SK-N-SH (cell line): ENCODE results near the gene ANTKMT. TPM values are rescaled to one million over a fixed set of nuclear protein-coding genes. Genes with fewer than 3 reads are reported as not detected.

Source experiments
- CTCF ChIA-PET: fragments of 300-600, 350-600 bp; formaldehyde crosslinking; extraction: SDS; loops from one replicate; lab custom pipeline; 2021; lab: Yijun Ruan, JAX
- POLR2A ChIA-PET: fragments of 350-600 bp; sonication (Branson Sonifier 250); formaldehyde crosslinking; extraction: SDS; loops from one replicate; lab custom pipeline; 2020; ENCODE audit warnings: antibody characterized with exemption, inconsistent platforms; lab: Yijun Ruan, JAX
- DNase-seq: peaks from one replicate; pipeline ENCODE4 v3.0.0; 2012
- H2AFZ ChIP-seq: fragments of 200-600 bp; sonication (generic); 2 replicates; pipeline ENCODE4 v1.8.1; 2016; ENCODE audit warnings: antibody characterized with exemption, mild to moderate bottlenecking, low read depth
- H3F3A ChIP-seq: fragments of 200-600 bp; sonication (generic); replicated peaks from 2 replicates; pipeline ENCODE3; 2016; ENCODE audit warnings: antibody characterized with exemption, mild to moderate bottlenecking; ENCODE audit not compliant: insufficient read depth
- H3K27ac ChIP-seq, 2 experiments: fragments of 200-500 bp in 1 of 2; fragments of 200-600 bp in 1 of 2; sonication (Bioruptor generic) in 1 of 2; sonication (generic), shearing (Covaris generic) in 1 of 2; 2 replicates each; pipeline versions ENCODE4 v1.5.1 to v1.6.1; 2014 to 2016; ENCODE audit warnings: low read depth in 2 of 2, inconsistent platforms in 1 of 2, low read length in 1 of 2, mild to moderate bottlenecking in 1 of 2, mixed read lengths in 1 of 2
- H3K27me3 ChIP-seq: fragments of 200-600 bp; sonication (generic), shearing (Covaris generic); 2 replicates; pipeline ENCODE4 v1.6.1; 2016; ENCODE audit warnings: mixed run types; ENCODE audit not compliant: insufficient read depth
- H3K36me3 ChIP-seq, 2 experiments: fragments of 200-500 bp in 1 of 2; fragments of 200-600 bp in 1 of 2; sonication (Bioruptor generic) in 1 of 2; sonication (generic) in 1 of 2; replicated peaks in 1 of 2; 2 replicates each; pipeline versions ENCODE3 to v1.5.1; 2014 to 2016; ENCODE audit warnings: low read length in 1 of 2, mild to moderate bottlenecking in 1 of 2; ENCODE audit not compliant: insufficient read depth in 2 of 2, control insufficient read depth in 1 of 2
- H3K4me1 ChIP-seq, 2 experiments: fragments of 200-500 bp in 1 of 2; fragments of 200-600 bp in 1 of 2; sonication (Bioruptor generic) in 1 of 2; sonication (generic), shearing (Covaris generic) in 1 of 2; 2 replicates each; pipeline versions ENCODE4 v1.5.1 to v1.6.1; 2014 to 2016; ENCODE audit warnings: low read depth in 1 of 2, low read length in 1 of 2, mixed run types in 1 of 2; ENCODE audit not compliant: insufficient read depth in 2 of 2, control insufficient read depth in 1 of 2
- H3K4me2 ChIP-seq: fragments of 200-600 bp; sonication (generic), shearing (Covaris generic); 2 replicates; pipeline ENCODE4 v1.6.1; 2017; ENCODE audit warnings: mixed run types
- H3K4me3 ChIP-seq, 2 experiments: fragments of 200-500 bp in 1 of 2; fragments of 200-600 bp in 1 of 2; sonication (Bioruptor generic) in 1 of 2; sonication (generic), shearing (Covaris generic) in 1 of 2; 2 replicates each; pipeline versions ENCODE4 v1.5.1 to v1.8.1; 2014 to 2016; ENCODE audit warnings: low read depth in 2 of 2, inconsistent platforms in 1 of 2, low read length in 1 of 2, mild to moderate bottlenecking in 1 of 2, mixed read lengths in 1 of 2, moderate library complexity in 1 of 2
- H3K79me2 ChIP-seq: fragments of 200-600 bp; sonication (generic); 2 replicates; pipeline ENCODE4 v1.8.1; 2017; ENCODE audit warnings: mild to moderate bottlenecking; ENCODE audit not compliant: insufficient read depth
- H3K9ac ChIP-seq: fragments of 200-600 bp; sonication (generic); 2 replicates; pipeline ENCODE4 v1.6.1; 2017; ENCODE audit warnings: mixed run types
- H3K9me2 ChIP-seq: fragments of 200-600 bp; sonication (generic); 2 replicates; pipeline ENCODE4 v1.6.1; 2017; ENCODE audit warnings: mixed run types
- H3K9me3 ChIP-seq: fragments of 200-600 bp; sonication (generic); 2 replicates; pipeline ENCODE4 v1.6.1; 2017; ENCODE audit warnings: mixed run types, mild to moderate bottlenecking, moderate library complexity
- H4K20me1 ChIP-seq: fragments of 200-600 bp; sonication (generic); 2 replicates; pipeline ENCODE4 v1.6.1; 2017; ENCODE audit warnings: mild to moderate bottlenecking, mixed run types; ENCODE audit not compliant: insufficient read depth
- CHD2 ChIP-seq: fragments of 150-350 bp; IDR thresholded peaks from 2 replicates; pipeline ENCODE4 v1.6.1; 2018; ENCODE audit warnings: low read length; ENCODE audit not compliant: partially characterized antibody
- ELF1 ChIP-seq: IDR thresholded peaks from 2 replicates; pipeline ENCODE4 v1.4.0; 2012
- EP300 ChIP-seq, 2 experiments: IDR thresholded peaks; 2 replicates each; pipeline versions ENCODE4 v1.4.0 to v1.6.1; 2012; ENCODE audit warnings: borderline replicate concordance in 1 of 2, low read depth in 1 of 2, low read length in 1 of 2
- FOSL2 ChIP-seq: IDR thresholded peaks from 2 replicates; pipeline ENCODE4 v1.4.0; 2012; ENCODE audit warnings: low read depth, mild to moderate bottlenecking, moderate library complexity, borderline replicate concordance
- FOXJ3 ChIP-seq: sonication (generic); formaldehyde crosslinking; IDR thresholded peaks from 2 replicates; pipeline ENCODE4 v1.5.1; 2020; ENCODE audit warnings: mild to moderate bottlenecking, missing genetic modification reagents
- FOXM1 ChIP-seq: IDR thresholded peaks from 2 replicates; pipeline ENCODE4 v1.4.0; 2012; ENCODE audit warnings: low read depth, mild to moderate bottlenecking
- GABPA ChIP-seq: IDR thresholded peaks from 2 replicates; pipeline ENCODE4 v1.4.0; 2012; ENCODE audit warnings: low read depth, mild to moderate bottlenecking
- GATA2 ChIP-seq: sonication (generic); formaldehyde crosslinking; IDR thresholded peaks from 2 replicates; pipeline ENCODE4 v1.5.0; 2020; ENCODE audit warnings: mild to moderate bottlenecking, missing genetic modification reagents
- MEF2A ChIP-seq: IDR thresholded peaks from 2 replicates; pipeline ENCODE4 v1.4.0; 2012; ENCODE audit warnings: low read depth, borderline replicate concordance
- MXI1 ChIP-seq: IDR thresholded peaks from 2 replicates; pipeline ENCODE4 v1.6.1; 2012; ENCODE audit warnings: mild to moderate bottlenecking, low read depth, low read length, improper control_type of control experiment
- NFIC ChIP-seq: IDR thresholded peaks from 2 replicates; pipeline ENCODE4 v1.4.0; 2012; ENCODE audit warnings: borderline replicate concordance
- NRF1 ChIP-seq: IDR thresholded peaks from 2 replicates; pipeline ENCODE4 v1.6.1; 2012; ENCODE audit warnings: low read depth, mild to moderate bottlenecking, low read length
- POLR2AphosphoS5 ChIP-seq: IDR thresholded peaks from 2 replicates; pipeline ENCODE4 v1.6.1; 2012; ENCODE audit warnings: low read depth, low read length
- RCOR1 ChIP-seq: fragments of 150-350 bp; IDR thresholded peaks from 2 replicates; pipeline ENCODE4 v1.6.1; 2017; ENCODE audit warnings: antibody characterized with exemption, low read length
- RFX5 ChIP-seq: IDR thresholded peaks from 2 replicates; pipeline ENCODE4 v1.6.1; 2012; ENCODE audit warnings: mild to moderate bottlenecking, improper control_type of control experiment, low read length
- RXRA ChIP-seq: IDR thresholded peaks from 2 replicates; pipeline ENCODE4 v1.4.0; 2012; ENCODE audit warnings: low read depth, mild to moderate bottlenecking, borderline replicate concordance
- SIN3A ChIP-seq: IDR thresholded peaks from 2 replicates; pipeline ENCODE4 v1.6.1; 2012; ENCODE audit warnings: low read depth, mild to moderate bottlenecking, low read length, moderate library complexity, borderline replicate concordance
- SMC3 ChIP-seq: IDR thresholded peaks from 2 replicates; pipeline ENCODE4 v1.6.1; 2012; ENCODE audit warnings: low read depth, low read length, improper control_type of control experiment
- TCF12 ChIP-seq: IDR thresholded peaks from 2 replicates; pipeline ENCODE4 v1.4.0; 2012
- TEAD4 ChIP-seq: IDR thresholded peaks from 2 replicates; pipeline ENCODE4 v1.4.0; 2012; ENCODE audit warnings: mild to moderate bottlenecking, borderline replicate concordance; ENCODE audit not compliant: insufficient read depth
- USF2 ChIP-seq: fragments of 150-350 bp; IDR thresholded peaks from 2 replicates; pipeline ENCODE4 v1.6.1; 2017; ENCODE audit warnings: antibody characterized with exemption, low read length, low read depth, borderline replicate concordance
- YY1 ChIP-seq: IDR thresholded peaks from 2 replicates; pipeline ENCODE4 v1.4.0; 2012; ENCODE audit warnings: low read depth, mild to moderate bottlenecking
- WGBS: methylation state at CpG from one replicate; pipeline ENCODE4 v1.1.6; 2017; ENCODE audit warnings: low lambda C conversion rate; 5-methylcytosine and 5-hydroxymethylcytosine counted together
- polyA plus RNA-seq, 3 experiments: library from polyadenylated mRNA; depleted of rRNA; stranded (reverse); fragments of >200 nt; gene quantifications; 2 replicates each; pipeline ENCODE4 v1.2.3, GENCODE V29; 2012
- TF ChIP-seq, protein P1 (sequence below): IDR thresholded peaks from 2 replicates; pipeline ENCODE4 v1.4.0; 2012; ENCODE audit warnings: low read depth
- TF ChIP-seq, protein P2 (sequence below): fragments of 150-350 bp; IDR thresholded peaks from 2 replicates; pipeline ENCODE4 v1.6.1; 2016; ENCODE audit warnings: mild to moderate bottlenecking, low read depth, low read length
- TF ChIP-seq, protein P3 (sequence below): IDR thresholded peaks from 2 replicates; pipeline ENCODE4 v1.4.0; 2012; ENCODE audit warnings: low read depth, borderline replicate concordance

The ANTKMT gene
- polyA plus RNA-seq, 1 of the 3 experiments (the other 2 are of a cell fraction) = 57.4 TPM

GRCh38 chr16:767743-768235, 46.8 kb downstream of the ANTKMT start:
- TF ChIP-seq FOXM1 (no peak), RFX5 (no peak), RCOR1 (no peak), GATA2 (CRISPR knock-in tag) (no peak), NFIC (no peak), RXRA (no peak), GABPA (no peak), FOXJ3 (CRISPR knock-in tag) (no peak), NRF1 (no peak), CHD2 (no peak)
- TF ChIP-seq, protein P1, sequence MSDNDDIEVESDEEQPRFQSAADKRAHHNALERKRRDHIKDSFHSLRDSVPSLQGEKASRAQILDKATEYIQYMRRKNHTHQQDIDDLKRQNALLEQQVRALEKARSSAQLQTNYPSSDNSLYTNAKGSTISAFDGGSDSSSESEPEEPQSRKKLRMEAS = no peak
- TF ChIP-seq, protein P2, sequence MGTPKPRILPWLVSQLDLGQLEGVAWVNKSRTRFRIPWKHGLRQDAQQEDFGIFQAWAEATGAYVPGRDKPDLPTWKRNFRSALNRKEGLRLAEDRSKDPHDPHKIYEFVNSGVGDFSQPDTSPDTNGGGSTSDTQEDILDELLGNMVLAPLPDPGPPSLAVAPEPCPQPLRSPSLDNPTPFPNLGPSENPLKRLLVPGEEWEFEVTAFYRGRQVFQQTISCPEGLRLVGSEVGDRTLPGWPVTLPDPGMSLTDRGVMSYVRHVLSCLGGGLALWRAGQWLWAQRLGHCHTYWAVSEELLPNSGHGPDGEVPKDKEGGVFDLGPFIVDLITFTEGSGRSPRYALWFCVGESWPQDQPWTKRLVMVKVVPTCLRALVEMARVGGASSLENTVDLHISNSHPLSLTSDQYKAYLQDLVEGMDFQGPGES = no peak
- TF ChIP-seq, all 33 proteins: peak for 0
- Histone ChIP-seq H4K20me1 (no peaks in the 10 kb centered on the region), H3K4me2 (no peak overlapping the region), H3F3A (no peaks in the 10 kb centered on the region), H3K79me2 (no peaks in the 10 kb centered on the region), H3K4me1 (no peaks in the 10 kb centered on the region), H3K9me2 (no peaks in the 10 kb centered on the region), H3K9me3 (no peaks in the 10 kb centered on the region), H3K9ac (no peak overlapping the region), H3K36me3 (no peaks in the 10 kb centered on the region), H3K27me3 (no peaks in the 10 kb centered on the region), H2AFZ (no peak overlapping the region), H3K4me3 (no peak overlapping the region), H3K27ac (no peak overlapping the region)
- POLR2A ChIA-PET = no interaction called here
- DNase-seq = peak; percentile 68
- CTCF ChIA-PET = no interaction called here
- 32% methylated on average over 29 of the region's 38 CpGs for WGBS

DNA sequence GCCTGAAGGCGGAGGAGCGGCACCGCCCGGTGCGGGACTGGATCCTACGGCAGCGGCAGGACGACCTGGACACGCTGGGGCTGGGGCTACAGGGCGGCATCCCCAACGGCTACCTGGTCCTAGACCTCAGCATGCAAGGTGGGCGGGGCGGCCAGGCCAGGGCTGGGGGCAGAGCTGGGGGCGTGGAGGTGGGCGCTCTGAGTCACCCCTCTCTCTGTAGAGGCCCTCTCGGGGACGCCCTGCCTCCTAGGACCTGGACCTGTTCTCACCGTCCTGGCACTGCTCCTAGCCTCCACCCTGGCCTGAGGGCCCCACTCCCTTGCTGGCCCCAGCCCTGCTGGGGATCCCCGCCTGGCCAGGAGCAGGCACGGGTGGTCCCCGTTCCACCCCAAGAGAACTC, 47.5 kb downstream of the ANTKMT start:
- H3K27me3 ChIP-seq = no peaks in the 10 kb centered on the region
- no peak overlapping the region for H3K4me3 ChIP-seq
- H3K9ac ChIP-seq = no peak overlapping the region
- H4K20me1 ChIP-seq = no peaks in the 10 kb centered on the region
- DNase-seq = no peak
- ChIA-PET POLR2A (no interaction called here), CTCF (no interaction called here)
- WGBS = 90% methylated on average over 13 of the region's 21 CpGs
- H3K4me2 ChIP-seq = no peak overlapping the region
- TF ChIP-seq FOXJ3 (CRISPR knock-in tag) (no peak), FOSL2 (no peak), MXI1 (no peak), NFIC (no peak), TEAD4 (no peak), USF2 (no peak), MEF2A (no peak), YY1 (no peak), CHD2 (no peak), EP300 (IDR thresholded peaks at IDR 0.05; ENCODE audit: borderline replicate concordance in 1 of 2, low read depth in 1 of 2, low read length in 1 of 2) (no peak), TCF12 (no peak), SIN3A (no peak), ELF1 (no peak), RXRA (no peak), SMC3 (no peak), POLR2AphosphoS5 (no peak)
- TF ChIP-seq, protein P1 = no peak
- TF ChIP-seq, protein P3, sequence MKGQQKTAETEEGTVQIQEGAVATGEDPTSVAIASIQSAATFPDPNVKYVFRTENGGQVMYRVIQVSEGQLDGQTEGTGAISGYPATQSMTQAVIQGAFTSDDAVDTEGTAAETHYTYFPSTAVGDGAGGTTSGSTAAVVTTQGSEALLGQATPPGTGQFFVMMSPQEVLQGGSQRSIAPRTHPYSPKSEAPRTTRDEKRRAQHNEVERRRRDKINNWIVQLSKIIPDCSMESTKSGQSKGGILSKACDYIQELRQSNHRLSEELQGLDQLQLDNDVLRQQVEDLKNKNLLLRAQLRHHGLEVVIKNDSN = no peak
- no peak overlapping the region for H2AFZ ChIP-seq
- no peaks in the 10 kb centered on the region for H3K9me3 ChIP-seq
- no peaks in the 10 kb centered on the region for H3K36me3 ChIP-seq
- H3K9me2 ChIP-seq = no peaks in the 10 kb centered on the region
- H3K79me2 ChIP-seq = no peaks in the 10 kb centered on the region
- no peaks in the 10 kb centered on the region for H3F3A ChIP-seq
- no peaks in the 10 kb centered on the region for H3K4me1 ChIP-seq
- H3K27ac ChIP-seq = no peak overlapping the region
